ENCODE data around the gene CRELD1. TPM values are rescaled to one million over a fixed set of nuclear protein-coding genes. Genes with fewer than 3 reads are reported as not detected.
"Not testable (repeated sequence)": the region's sequence is repeated elsewhere in the genome, so short reads cannot be mapped to it uniquely, and the experiment has no call there.

CRELD1 gene
- polyA plus RNA-seq, 1 experiment = 29.5 TPM

GRCh38 chr3:9893739-9894138 lies 39.9 kb upstream of the CRELD1 start:
- Histone ChIP-seq H3K4me3 (ENCODE audit: low read depth, low read length) (no peak overlapping the region), H3K27ac (ENCODE audit: low read depth, low read length) (peak overlapping the region; percentile 11), H3K27me3 (ENCODE audit: control insufficient read depth, insufficient read depth, low read length) (no peaks in the 10 kb centered on the region), H3K9me3 (ENCODE audit: control insufficient read depth, insufficient read depth, low read length) (peaks cover 2% of the 10 kb centered on the region; the same call in 1 of the 2 replicates)
- ChIA-PET CTCF (interaction anchor here (0.7 to 1.1 kb wide), 2 partner anchors 38 to 266 kb away, joined by 3 to 4 read pairs; no protein-coding TSS in a partner anchor), POLR2A (interaction anchor here (0.6 to 1.8 kb wide), 6 partner anchors 9 to 389 kb away, joined by 4 to 10 read pairs (median 6); partner anchors contain the start of genes CIDEC and CRELD1)
- no peak for TF ChIP-seq CTCF (IDR thresholded peaks at IDR 0.05; ENCODE audit: low read depth, low read length)
- no peak for DNase-seq (ENCODE audit: low read depth, low spot score)

GRCh38 chr3:9895715-9896114 lies 37.9 kb upstream of the CRELD1 start:
- H3K27me3 ChIP-seq (ENCODE audit: control insufficient read depth, insufficient read depth, low read length); H3K4me3 ChIP-seq (ENCODE audit: low read depth, low read length); H3K27ac ChIP-seq (ENCODE audit: low read depth, low read length); POLR2A ChIA-PET; H3K9me3 ChIP-seq (ENCODE audit: control insufficient read depth, insufficient read depth, low read length); CTCF ChIA-PET; DNase-seq (ENCODE audit: low read depth, low spot score): not testable (repeated sequence)

- H3K9me3 ChIP-seq (ENCODE audit: control insufficient read depth, insufficient read depth, low read length); H3K4me3 ChIP-seq (ENCODE audit: low read depth, low read length); H3K27me3 ChIP-seq (ENCODE audit: control insufficient read depth, insufficient read depth, low read length); POLR2A ChIA-PET; H3K27ac ChIP-seq (ENCODE audit: low read depth, low read length); DNase-seq (ENCODE audit: low read depth, low spot score): not testable (repeated sequence)
- CTCF ChIA-PET = interaction anchor here (1.2 to 1.4 kb wide), 2 partner anchors 10 to 34 kb away, joined by 3 to 4 read pairs; no protein-coding TSS in a partner anchor
Observed at GRCh38 chr3:9896755-9897407, 36.8 kb upstream of the CRELD1 start.

GRCh38 chr3:9897408-9898372 lies 35.9 kb upstream of the CRELD1 start:
- no peak for DNase-seq (ENCODE audit: low read depth, low spot score)
- ChIA-PET POLR2A (no interaction called here), CTCF (interaction anchor here (1.2 to 1.4 kb wide), 2 partner anchors 9 to 33 kb away, joined by 3 to 4 read pairs; no protein-coding TSS in a partner anchor)
- H3K27me3 ChIP-seq (ENCODE audit: control insufficient read depth, insufficient read depth, low read length) = no peaks in the 10 kb centered on the region
- H3K9me3 ChIP-seq (ENCODE audit: control insufficient read depth, insufficient read depth, low read length) = no peaks in the 10 kb centered on the region; the same call in 1 of the 2 replicates
- no peak for TF ChIP-seq CTCF (IDR thresholded peaks at IDR 0.05; ENCODE audit: low read depth, low read length)
- H3K4me3 ChIP-seq (ENCODE audit: low read depth, low read length) = no peak overlapping the region
- no peak overlapping the region for H3K27ac ChIP-seq (ENCODE audit: low read depth, low read length)

GRCh38 chr3:9898467-9899241 lies 35.0 kb upstream of the CRELD1 start:
- no peak overlapping the region for H3K4me3 ChIP-seq (ENCODE audit: low read depth, low read length)
- DNase-seq (ENCODE audit: low read depth, low spot score) = no peak
- POLR2A ChIA-PET = no interaction called here
- no peaks in the 10 kb centered on the region for H3K27me3 ChIP-seq (ENCODE audit: control insufficient read depth, insufficient read depth, low read length)
- no peak for TF ChIP-seq CTCF (IDR thresholded peaks at IDR 0.05; ENCODE audit: low read depth, low read length)
- H3K27ac ChIP-seq (ENCODE audit: low read depth, low read length) = no peak overlapping the region
- CTCF ChIA-PET = interaction anchor here (1.4 kb wide), 1 partner anchor 32 kb away, joined by 4 read pairs; no protein-coding TSS in a partner anchor
- no peaks in the 10 kb centered on the region; the same call in 1 of the 2 replicates for H3K9me3 ChIP-seq (ENCODE audit: control insufficient read depth, insufficient read depth, low read length)

All from AG04450 (cell line).